GM10847 (cell line): Measurements from ENCODE around the gene TMEM192.

ENCODE experiments used
- POLR2A ChIP-seq: IDR thresholded peaks from 2 replicates; pipeline ENCODE4 v1.6.1; 2011; ENCODE audit not compliant: insufficient read length; ENCODE audit errors: extremely low read depth

TMEM192 gene

GRCh38 chr4:165031436-165032211, 81.0 kb downstream of the TMEM192 start, which contains the start of gene TRIM60:
Gene TRIM60, plus strand, starts transcription at chr4:165031999. Its CDS starts 8,074 bp downstream, at chr4:165040073.
- TF ChIP-seq POLR2A, result no peak

- TF ChIP-seq POLR2A, result no peak
Measured at GRCh38 chr4:165027762-165028402, 84.8 kb downstream of the TMEM192 start.
